H9 (cell line): Measurements from ENCODE around the gene OR8D2. TPM values are rescaled to one million over a fixed set of nuclear protein-coding genes. Genes with fewer than 3 reads are reported as not detected.

Experiments
- DNase-seq: peaks from one replicate; pipeline ENCODE4 v3.0.0-alpha.2; 2017
- H2AFZ ChIP-seq: one replicate; pipeline ENCODE4 v1.6.1; 2013; ENCODE audit warnings: mild to moderate bottlenecking, low read length, control low read depth, moderate library complexity
- H2AK5ac ChIP-seq: 2 replicates; pipeline ENCODE4 v1.6.1; 2013; ENCODE audit warnings: low read length, control low read depth, mixed read lengths; ENCODE audit not compliant: insufficient read length
- H2BK120ac ChIP-seq: one replicate; pipeline ENCODE4 v1.6.1; 2013; ENCODE audit warnings: low read depth, mild to moderate bottlenecking, low read length, control low read depth, inconsistent platforms; ENCODE audit not compliant: poor library complexity, severe bottlenecking
- H2BK12ac ChIP-seq: 2 replicates; pipeline ENCODE4 v1.6.1; 2013; ENCODE audit warnings: low read length, control low read depth, mixed read lengths, low read depth; ENCODE audit not compliant: insufficient read length
- H2BK15ac ChIP-seq: 2 replicates; pipeline ENCODE4 v1.6.1; 2013; ENCODE audit warnings: low read depth, low read length, control low read depth
- H2BK20ac ChIP-seq: one replicate; pipeline ENCODE4 v1.6.1; 2013; ENCODE audit warnings: low read depth, mild to moderate bottlenecking, low read length, control low read depth, inconsistent platforms; ENCODE audit not compliant: poor library complexity, severe bottlenecking
- H2BK5ac ChIP-seq: 2 replicates; pipeline ENCODE4 v1.6.1; 2013; ENCODE audit warnings: low read length, control low read depth, mixed read lengths; ENCODE audit not compliant: insufficient read length
- H3K14ac ChIP-seq: 2 replicates; pipeline ENCODE4 v1.6.1; 2013; ENCODE audit warnings: low read length, control low read depth; ENCODE audit not compliant: insufficient read depth
- H3K18ac ChIP-seq: 2 replicates; pipeline ENCODE4 v1.6.1; 2013; ENCODE audit warnings: low read depth, mild to moderate bottlenecking, mixed read lengths, low read length, control low read depth; ENCODE audit not compliant: insufficient read length
- H3K23ac ChIP-seq: 2 replicates; pipeline ENCODE4 v1.6.1; 2013; ENCODE audit warnings: low read length, control low read depth, mixed read lengths, low read depth; ENCODE audit not compliant: insufficient read length
- H3K23me2 ChIP-seq: 2 replicates; pipeline ENCODE4 v1.6.1; 2013; ENCODE audit warnings: low read depth, mild to moderate bottlenecking, mixed read lengths, low read length, control low read depth; ENCODE audit not compliant: insufficient read length, poor library complexity, severe bottlenecking
- H3K27ac ChIP-seq: 2 replicates; pipeline ENCODE4 v1.5.1; 2013; ENCODE audit warnings: low read length, control low read depth, mixed read lengths, low read depth; ENCODE audit not compliant: insufficient read length
- H3K27me3 ChIP-seq: 2 replicates; pipeline ENCODE4 v1.6.1; 2013; ENCODE audit warnings: low read length, control low read depth, inconsistent platforms; ENCODE audit not compliant: insufficient read depth
- H3K4ac ChIP-seq: 2 replicates; pipeline ENCODE4 v1.6.1; 2013; ENCODE audit warnings: low read depth, mild to moderate bottlenecking, control low read depth, inconsistent platforms, low read length, moderate library complexity
- H3K4me1 ChIP-seq: 2 replicates; pipeline ENCODE4 v1.6.1; 2013; ENCODE audit warnings: low read length, control low read depth, inconsistent platforms; ENCODE audit not compliant: insufficient read depth
- H3K4me2 ChIP-seq: 2 replicates; pipeline ENCODE4 v1.6.1; 2013; ENCODE audit warnings: low read length, control low read depth, mixed read lengths; ENCODE audit not compliant: insufficient read length, insufficient read depth
- H3K56ac ChIP-seq: 2 replicates; pipeline ENCODE4 v1.6.1; 2013; ENCODE audit warnings: low read depth, mild to moderate bottlenecking, mixed read lengths, low read length, control low read depth; ENCODE audit not compliant: insufficient read length
- H3K79me1 ChIP-seq: 2 replicates; pipeline ENCODE4 v1.6.1; 2013; ENCODE audit warnings: low read depth, mild to moderate bottlenecking, moderate library complexity, low read length, control low read depth, inconsistent platforms; ENCODE audit not compliant: insufficient read depth, poor library complexity, severe bottlenecking
- H3K79me2 ChIP-seq: 2 replicates; pipeline ENCODE4 v1.6.1; 2013; ENCODE audit warnings: low read length, control low read depth, inconsistent platforms; ENCODE audit not compliant: insufficient read depth
- H3K9ac ChIP-seq: 2 replicates; pipeline ENCODE4 v1.6.1; 2013; ENCODE audit warnings: low read length, control low read depth, mixed read lengths; ENCODE audit not compliant: insufficient read length; ENCODE audit errors: extremely low read depth
- H3K9me3 ChIP-seq: one replicate; pipeline ENCODE4 v1.6.1; 2013; ENCODE audit warnings: low read depth, low read length, inconsistent platforms; ENCODE audit not compliant: control insufficient read depth
- H3T11ph ChIP-seq: one replicate; pipeline ENCODE4 v1.6.1; 2013; ENCODE audit warnings: mild to moderate bottlenecking, low read length, control low read depth, inconsistent platforms
- H4K20me1 ChIP-seq: one replicate; pipeline ENCODE4 v1.6.1; 2013; ENCODE audit not compliant: control insufficient read depth, insufficient read length, insufficient read depth
- H4K5ac ChIP-seq: 2 replicates; pipeline ENCODE4 v1.6.1; 2013; ENCODE audit warnings: low read depth, mild to moderate bottlenecking, mixed read lengths, low read length, control low read depth; ENCODE audit not compliant: insufficient read length
- H4K8ac ChIP-seq: replicated peaks from 2 replicates; pipeline ENCODE4 v1.6.1; 2013; ENCODE audit warnings: low read length, control low read depth, mixed read lengths, low read depth; ENCODE audit not compliant: insufficient read length
- H4K91ac ChIP-seq: 2 replicates; pipeline ENCODE4 v1.6.1; 2013; ENCODE audit warnings: low read depth, mild to moderate bottlenecking, moderate library complexity, mixed read lengths, low read length, control low read depth; ENCODE audit not compliant: insufficient read length
- H3K27ac Mint-ChIP-seq, 3 experiments: 2 replicates in 2 of 3; 3 replicates in 1 of 3; pipeline ENCODE4 v1.8.0; 2020 to 2021; ENCODE audit warnings: mixed read lengths in 3 of 3, mild to moderate bottlenecking in 1 of 3, moderate library complexity in 1 of 3
- H3K27me3 Mint-ChIP-seq: 2 replicates; pipeline ENCODE4 v1.8.0; 2021; ENCODE audit warnings: low read depth, mild to moderate bottlenecking, moderate library complexity, mixed read lengths
- H3K36me3 Mint-ChIP-seq, 3 experiments: 2 replicates in 2 of 3; 3 replicates in 1 of 3; pipeline ENCODE4 v1.8.0; 2020 to 2021; ENCODE audit warnings: low read depth in 3 of 3, mixed read lengths in 3 of 3; ENCODE audit not compliant: insufficient read depth in 1 of 3
- H3K4me1 Mint-ChIP-seq, 2 experiments: 2 replicates each; pipeline ENCODE4 v1.8.0; 2020; ENCODE audit warnings: mixed read lengths in 2 of 2
- H3K4me3 Mint-ChIP-seq, 2 experiments: 2 replicates in 1 of 2; 3 replicates in 1 of 2; pipeline ENCODE4 v1.8.0; 2020 to 2021; ENCODE audit warnings: mild to moderate bottlenecking in 2 of 2, mixed read lengths in 2 of 2, moderate library complexity in 1 of 2
- H3K9me3 Mint-ChIP-seq, 2 experiments: 2 replicates in 1 of 2; 3 replicates in 1 of 2; pipeline ENCODE4 v1.8.0; 2020; ENCODE audit warnings: mild to moderate bottlenecking in 2 of 2, mixed read lengths in 2 of 2, moderate library complexity in 1 of 2
- CTCF ChIP-seq: fragments of 200-600 bp; sonication (generic); conservative IDR thresholded peaks from 3 replicates; pipeline ENCODE4 v1.8.0; 2021; ENCODE audit warnings: antibody characterized with exemption, mild to moderate bottlenecking
- total RNA-seq: library from RNA; stranded (reverse); gene quantifications from 2 replicates; pipeline ENCODE4 v1.2.1, GENCODE V29; 2021

Gene OR8D2
- total RNA-seq, 1 experiment from 2014 or later: not detected

- no peak overlapping the region for H4K91ac ChIP-seq
- H2BK15ac ChIP-seq: no peak overlapping the region
- no peak for TF ChIP-seq CTCF
- H4K20me1 ChIP-seq: no peaks in the 10 kb centered on the region
- no peak overlapping the region for H3K4me3 Mint-ChIP-seq
- H3K23me2 ChIP-seq: no peaks in the 10 kb centered on the region
- H2AFZ ChIP-seq: no peak overlapping the region
- no peak overlapping the region for H3T11ph ChIP-seq
- no peaks in the 10 kb centered on the region for H3K9me3 Mint-ChIP-seq
- H3K14ac ChIP-seq: no peak overlapping the region
- H3K4me2 ChIP-seq: no peak overlapping the region
- no peak overlapping the region for H3K56ac ChIP-seq
- no peak overlapping the region for H3K27ac ChIP-seq
- no peak overlapping the region for H3K23ac ChIP-seq
- no peaks in the 10 kb centered on the region for H3K27me3 Mint-ChIP-seq
- H3K4me1 ChIP-seq: no peaks in the 10 kb centered on the region
- no peak for DNase-seq
- H3K9ac ChIP-seq: no peak overlapping the region
- H4K8ac ChIP-seq: no peak overlapping the region
- no peaks in the 10 kb centered on the region for H3K4me1 Mint-ChIP-seq
- no peak overlapping the region for H2BK120ac ChIP-seq
- H3K27me3 ChIP-seq: no peaks in the 10 kb centered on the region
- H2BK12ac ChIP-seq: no peak overlapping the region
- H2AK5ac ChIP-seq: no peak overlapping the region
- no peaks in the 10 kb centered on the region for H3K79me1 ChIP-seq
- no peak overlapping the region for H2BK20ac ChIP-seq
- no peaks in the 10 kb centered on the region for H3K36me3 Mint-ChIP-seq
- H3K4ac ChIP-seq: no peak overlapping the region
- no peak overlapping the region for H2BK5ac ChIP-seq
- no peaks in the 10 kb centered on the region for H3K79me2 ChIP-seq
- H3K18ac ChIP-seq: no peak overlapping the region
- no peaks in the 10 kb centered on the region for H3K9me3 ChIP-seq
- no peak overlapping the region for H3K27ac Mint-ChIP-seq
- no peak overlapping the region for H4K5ac ChIP-seq
Observed at GRCh38 chr11:124310721-124311120, 9.3 kb downstream of the OR8D2 start.
